GM12878 (cell line): ENCODE results near the gene EIF4H. TPM values are rescaled to one million over a fixed set of nuclear protein-coding genes. Genes with fewer than 3 reads are reported as not detected.

Experiments used
- ATAC-seq: fragments of 200-7000 bp; cut with Tn5 transposase; 3 replicates; pipeline ENCODE4 v1.9.1; 2020; ENCODE audit warnings: mild to moderate bottlenecking, moderate library complexity
- BruUV-seq: library from RNA; stranded (reverse); fragments of 400-500 nt; replicated peaks from 2 replicates; lab custom pipeline; 2021; lab: Mats Ljungman, UMichigan
- CTCF ChIA-PET: fragments of 300-600 bp; sonication (Branson Sonifier 250); formaldehyde crosslinking; extraction: SDS; loops from one replicate; lab custom pipeline; 2021; ENCODE audit warnings: inconsistent platforms; lab: Yijun Ruan, JAX
- POLR2A ChIA-PET: fragments of 350-600 bp; formaldehyde crosslinking; extraction: SDS; loops from one replicate; lab custom pipeline; 2021; ENCODE audit warnings: inconsistent platforms; lab: Charles Lee
- RAD21 ChIA-PET: fragments of 300-600 bp; sonication (Branson Sonifier 250); formaldehyde crosslinking; loops from one replicate; lab custom pipeline; 2023; ENCODE audit warnings: antibody characterized with exemption; ENCODE audit not compliant: unreplicated experiment; lab: Charles Lee
- SMC1A ChIA-PET: fragments of 300-600 bp; sonication (Branson Sonifier 250); formaldehyde crosslinking; loops from one replicate; lab custom pipeline; 2023; ENCODE audit not compliant: unreplicated experiment, uncharacterized antibody; lab: Charles Lee
- DNase-seq: peaks from one replicate; pipeline ENCODE4 v3.0.0-alpha.2; 2011; ENCODE audit warnings: low read depth, low spot score
- FAIRE-seq: peaks from 3 replicates; lab custom pipeline; 2011; peaks lifted over from hg19 to GRCh38; lab: Jason Lieb, UNC
- H2AFZ ChIP-seq: 2 replicates; pipeline ENCODE4 v1.6.0; 2011; ENCODE audit warnings: low read depth, low read length, control low read depth; ENCODE audit not compliant: control insufficient read depth
- H3K27ac ChIP-seq: 2 replicates; pipeline ENCODE4 v1.5.1; 2011; ENCODE audit warnings: control low read depth; ENCODE audit not compliant: control insufficient read depth, insufficient read depth
- H3K27me3 ChIP-seq, 2 experiments: replicated peaks in 1 of 2; 2 replicates each; pipeline versions ENCODE4 v1.6.0 to v1.6.1; 2011; ENCODE audit warnings: low read length in 1 of 2; ENCODE audit not compliant: control insufficient read depth in 2 of 2, insufficient read depth in 2 of 2
- H3K36me3 ChIP-seq, 2 experiments: 2 replicates each; pipeline ENCODE4 v1.5.1; 2011; ENCODE audit warnings: low read length in 1 of 2; ENCODE audit not compliant: control insufficient read depth in 2 of 2, insufficient read depth in 2 of 2
- H3K4me1 ChIP-seq: 2 replicates; pipeline ENCODE4 v1.6.1; 2011; ENCODE audit warnings: mild to moderate bottlenecking, low read length, moderate library complexity, mixed read lengths; ENCODE audit not compliant: control insufficient read depth, insufficient read depth
- H3K4me2 ChIP-seq: 2 replicates; pipeline ENCODE4 v1.6.0; 2011; ENCODE audit warnings: control low read depth; ENCODE audit not compliant: control insufficient read depth, insufficient read depth
- H3K4me3 ChIP-seq: fragments of 200-600 bp; sonication (generic); 2 replicates; pipeline ENCODE4 v1.5.1; 2016
- H3K79me2 ChIP-seq: 2 replicates; pipeline ENCODE4 v1.6.0; 2011; ENCODE audit warnings: low read length; ENCODE audit not compliant: control insufficient read depth, insufficient read depth
- H3K9ac ChIP-seq: 2 replicates; pipeline ENCODE4 v1.8.0; 2011; ENCODE audit warnings: low read length, control low read depth, mixed read lengths; ENCODE audit not compliant: control insufficient read depth, insufficient read depth
- H3K9me3 ChIP-seq: replicated peaks from 3 replicates; pipeline ENCODE4 v1.5.1; 2011; ENCODE audit warnings: mild to moderate bottlenecking, low read length; ENCODE audit not compliant: control insufficient read depth, insufficient read depth
- H4K20me1 ChIP-seq: 2 replicates; pipeline ENCODE4 v1.6.0; 2011; ENCODE audit not compliant: control insufficient read depth, insufficient read depth
- BCLAF1 ChIP-seq: fragments of 450-650 bp; IDR thresholded peaks from 2 replicates; pipeline ENCODE4 v1.6.1; 2017; ENCODE audit warnings: antibody characterized with exemption, mild to moderate bottlenecking, moderate library complexity
- BMI1 ChIP-seq: fragments of 450-650 bp; IDR thresholded peaks from 2 replicates; pipeline ENCODE4 v1.6.1; 2016; ENCODE audit warnings: mild to moderate bottlenecking, moderate library complexity, borderline replicate concordance
- E2F4 ChIP-seq: IDR thresholded peaks from 2 replicates; pipeline ENCODE4 v1.6.1; 2012; ENCODE audit warnings: low read depth, low read length, improper control_type of control experiment
- EGR1 ChIP-seq, 2 experiments: IDR thresholded peaks; 1 replicate in 1 of 2; 2 replicates in 1 of 2; pipeline ENCODE4 v1.6.1; 2011 to 2012; ENCODE audit warnings: low read depth in 2 of 2, low read length in 2 of 2, borderline replicate concordance in 1 of 2, mild to moderate bottlenecking in 1 of 2, moderate library complexity in 1 of 2
- LARP7 ChIP-seq: fragments of 450-650 bp; IDR thresholded peaks from 2 replicates; pipeline ENCODE4 v1.6.1; 2017; ENCODE audit warnings: mild to moderate bottlenecking
- MEF2A ChIP-seq: IDR thresholded peaks from 2 replicates; pipeline ENCODE4 v1.6.1; 2011; ENCODE audit warnings: low read depth, mild to moderate bottlenecking, low read length, moderate library complexity; ENCODE audit not compliant: insufficient read depth
- NFYB ChIP-seq: IDR thresholded peaks from 2 replicates; pipeline ENCODE4 v1.6.1; 2011; ENCODE audit warnings: low read depth, mild to moderate bottlenecking, low read length, improper control_type of control experiment, moderate library complexity; ENCODE audit not compliant: insufficient read depth
- RCOR1 ChIP-seq: conservative IDR thresholded peaks from 2 replicates; pipeline ENCODE4 v1.6.1; 2012; ENCODE audit warnings: low read depth, low read length, improper control_type of control experiment
- SREBF2 ChIP-seq: IDR thresholded peaks from 2 replicates; pipeline ENCODE4 v1.6.1; 2012; ENCODE audit warnings: mild to moderate bottlenecking, low read length
- SRF ChIP-seq, 2 experiments: IDR thresholded peaks; 2 replicates each; pipeline ENCODE4 v1.6.1; 2011; ENCODE audit warnings: low read depth in 2 of 2, low read length in 2 of 2, mild to moderate bottlenecking in 1 of 2, moderate library complexity in 1 of 2
- TCF3 ChIP-seq: IDR thresholded peaks from 2 replicates; pipeline ENCODE4 v1.6.1; 2012; ENCODE audit warnings: low read depth, mild to moderate bottlenecking, low read length, borderline replicate concordance; ENCODE audit not compliant: insufficient read depth
- YBX1 ChIP-seq: fragments of 450-650 bp; IDR thresholded peaks from 2 replicates; pipeline ENCODE4 v1.6.1; 2016; ENCODE audit warnings: antibody characterized with exemption
- WGBS: methylation state at CpG from one replicate; pipeline ENCODE4 v1.1.6; 2016; ENCODE audit warnings: low lambda C conversion rate; ENCODE audit not compliant: insufficient replicate concordance, insufficient coverage; ENCODE audit errors: missing lambda C conversion rate; 5-methylcytosine and 5-hydroxymethylcytosine counted together
- in situ Hi-C: fragments of 300-500 bp; cut with MboI; formaldehyde crosslinking; loops from 9 replicates; pipeline ENCODE4 v1.14.3; 2018; ENCODE audit warnings: mixed read lengths
- intact Hi-C: fragments of 100-400 bp; cut with micrococcal nuclease; formaldehyde crosslinking; loops from one replicate; pipeline ENCODE4 v1.14.2; 2022; ENCODE audit not compliant: unreplicated experiment
- polyA plus RNA-seq, 11 experiments: library from polyadenylated mRNA; depleted of rRNA in 4 of 11; unstranded in 6 of 11; stranded (reverse) in 5 of 11; fragments of >200 nt; fragmentation: Nextera tagmentation in 4 of 11; fragmentation: Illumina TruSeq in 1 of 11; extraction: Ambion mirVana in 4 of 11; extraction: Trizol in 1 of 11; gene quantifications; 1 replicate in 1 of 11; 2 replicates in 10 of 11; pipeline versions ENCODE4 v1.2.1 to v1.2.3, GENCODE V29; 2011 to 2016; ENCODE audit warnings: inconsistent platforms in 2 of 11, missing spikeins in 2 of 11, low read depth in 1 of 11
- total RNA-seq, 4 experiments: library from RNA; depleted of rRNA in 3 of 4; stranded (reverse); fragments of >200 nt in 3 of 4; fragmentation: Illumina TruSeq in 1 of 4; extraction: Trizol in 1 of 4; gene quantifications; 2 replicates each; pipeline versions ENCODE4 v1.2.1 to v1.2.3, GENCODE V29; 2013 to 2021
- TF ChIP-seq, protein P1 (sequence below), 3 experiments: IDR thresholded peaks in 2 of 3; conservative IDR thresholded peaks in 1 of 3; 2 replicates each; pipeline ENCODE4 v1.5.1; 2011; ENCODE audit warnings: low read depth in 3 of 3, low read length in 3 of 3, mild to moderate bottlenecking in 3 of 3, control low read depth in 2 of 3, moderate library complexity in 2 of 3, inconsistent platforms in 1 of 3, mixed read lengths in 1 of 3; ENCODE audit not compliant: control insufficient read depth in 2 of 3, insufficient read depth in 1 of 3; ENCODE audit errors: extremely low read depth in 1 of 3
- TF ChIP-seq, protein P2 (sequence below): fragments of 450-650 bp; IDR thresholded peaks from 2 replicates; pipeline ENCODE4 v1.6.1; 2017; ENCODE audit warnings: low read depth, mild to moderate bottlenecking, moderate library complexity

Gene EIF4H
- total and polyA plus RNA-seq, 10 of the 15 experiments (the other 5 are each of a cell fraction or from before 2014, with no cell fraction given): 9.9 to 443 (median 258) TPM

DNA sequence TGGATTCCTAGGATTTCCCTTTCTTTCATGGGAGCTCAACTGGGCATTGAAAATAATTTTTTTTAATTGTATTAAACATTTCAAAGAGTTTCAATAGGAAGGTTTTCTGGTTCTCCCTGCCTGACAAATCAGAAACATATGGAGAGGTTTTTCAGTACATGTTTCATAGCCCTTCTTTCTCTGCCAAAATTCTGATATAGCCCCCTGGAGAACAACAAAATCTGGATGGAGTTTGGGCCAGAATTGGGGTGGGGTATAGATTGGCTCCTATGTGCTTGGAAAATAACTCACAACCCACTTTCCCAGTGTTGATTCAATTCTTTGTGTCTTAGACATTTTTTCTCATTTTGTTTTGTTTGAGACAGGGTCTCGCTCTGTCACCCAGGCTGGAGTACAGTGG, 24.6 kb upstream of the EIF4H start (continued):
- TF ChIP-seq, protein P1, sequence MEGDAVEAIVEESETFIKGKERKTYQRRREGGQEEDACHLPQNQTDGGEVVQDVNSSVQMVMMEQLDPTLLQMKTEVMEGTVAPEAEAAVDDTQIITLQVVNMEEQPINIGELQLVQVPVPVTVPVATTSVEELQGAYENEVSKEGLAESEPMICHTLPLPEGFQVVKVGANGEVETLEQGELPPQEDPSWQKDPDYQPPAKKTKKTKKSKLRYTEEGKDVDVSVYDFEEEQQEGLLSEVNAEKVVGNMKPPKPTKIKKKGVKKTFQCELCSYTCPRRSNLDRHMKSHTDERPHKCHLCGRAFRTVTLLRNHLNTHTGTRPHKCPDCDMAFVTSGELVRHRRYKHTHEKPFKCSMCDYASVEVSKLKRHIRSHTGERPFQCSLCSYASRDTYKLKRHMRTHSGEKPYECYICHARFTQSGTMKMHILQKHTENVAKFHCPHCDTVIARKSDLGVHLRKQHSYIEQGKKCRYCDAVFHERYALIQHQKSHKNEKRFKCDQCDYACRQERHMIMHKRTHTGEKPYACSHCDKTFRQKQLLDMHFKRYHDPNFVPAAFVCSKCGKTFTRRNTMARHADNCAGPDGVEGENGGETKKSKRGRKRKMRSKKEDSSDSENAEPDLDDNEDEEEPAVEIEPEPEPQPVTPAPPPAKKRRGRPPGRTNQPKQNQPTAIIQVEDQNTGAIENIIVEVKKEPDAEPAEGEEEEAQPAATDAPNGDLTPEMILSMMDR (IDR thresholded peaks at IDR 0.05 in 2 of 3, conservative IDR thresholded peaks at IDR 0.05 in 1 of 3; ENCODE audit: control insufficient read depth in 2 of 3, extremely low read depth in 1 of 3, insufficient read depth in 1 of 3, low read depth in 3 of 3, low read length in 3 of 3): no peak
- TF ChIP-seq, protein P2, sequence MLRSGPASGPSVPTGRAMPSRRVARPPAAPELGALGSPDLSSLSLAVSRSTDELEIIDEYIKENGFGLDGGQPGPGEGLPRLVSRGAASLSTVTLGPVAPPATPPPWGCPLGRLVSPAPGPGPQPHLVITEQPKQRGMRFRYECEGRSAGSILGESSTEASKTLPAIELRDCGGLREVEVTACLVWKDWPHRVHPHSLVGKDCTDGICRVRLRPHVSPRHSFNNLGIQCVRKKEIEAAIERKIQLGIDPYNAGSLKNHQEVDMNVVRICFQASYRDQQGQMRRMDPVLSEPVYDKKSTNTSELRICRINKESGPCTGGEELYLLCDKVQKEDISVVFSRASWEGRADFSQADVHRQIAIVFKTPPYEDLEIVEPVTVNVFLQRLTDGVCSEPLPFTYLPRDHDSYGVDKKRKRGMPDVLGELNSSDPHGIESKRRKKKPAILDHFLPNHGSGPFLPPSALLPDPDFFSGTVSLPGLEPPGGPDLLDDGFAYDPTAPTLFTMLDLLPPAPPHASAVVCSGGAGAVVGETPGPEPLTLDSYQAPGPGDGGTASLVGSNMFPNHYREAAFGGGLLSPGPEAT: no peak
- TF ChIP-seq TCF3: no peak
- no peak for TF ChIP-seq SRF (IDR thresholded peaks at IDR 0.05; ENCODE audit: low read depth in 2 of 2, low read length in 2 of 2)

- H3K4me2 ChIP-seq: no peak overlapping the region
- H3K4me1 ChIP-seq: no peaks in the 10 kb centered on the region
- WGBS: 58% methylated on average over 9 of the region's 9 CpGs
- CTCF ChIA-PET: no interaction called here
- no TSS peak for BruUV-seq
- no peak overlapping the region for H3K27ac ChIP-seq
- H3K36me3 ChIP-seq: no peaks in the 10 kb centered on the region
- RAD21 ChIA-PET: no interaction called here
- in situ Hi-C loops: no loop called here
- H2AFZ ChIP-seq: no peak overlapping the region
- POLR2A ChIA-PET: no interaction called here
- FAIRE-seq (no peak), DNase-seq (no peak), ATAC-seq (no peak)
- no peaks in the 10 kb centered on the region for H4K20me1 ChIP-seq
- no peaks in the 10 kb centered on the region for H3K9me3 ChIP-seq
- no peaks in the 10 kb centered on the region for H3K79me2 ChIP-seq
- SMC1A ChIA-PET: no interaction called here
- intact Hi-C loops: no loop called here
- H3K4me3 ChIP-seq: no peak overlapping the region
- H3K9ac ChIP-seq: no peak overlapping the region
- H3K27me3 ChIP-seq: no peaks in the 10 kb centered on the region
- no peak for TF ChIP-seq SREBF2
- no peak for TF ChIP-seq EGR1 (IDR thresholded peaks at IDR 0.05; ENCODE audit: borderline replicate concordance in 1 of 2, low read depth in 2 of 2, low read length in 2 of 2)
- no peak for TF ChIP-seq E2F4
- no peak for TF ChIP-seq YBX1
- TF ChIP-seq NFYB: no peak
- no peak for TF ChIP-seq RCOR1
- TF ChIP-seq LARP7: no peak
- no peak for TF ChIP-seq BCLAF1
- TF ChIP-seq MEF2A: no peak
- no peak for TF ChIP-seq BMI1
Measured at GRCh38 chr7:74153736-74154135, 20.4 kb upstream of the EIF4H start.
